ENCODE measurements around the gene TEP1. TPM values are rescaled to one million over a fixed set of nuclear protein-coding genes. Genes with fewer than 3 reads are reported as not detected.

Gene TEP1
- total RNA-seq, 4 donors from 2014 or later: 72.2 to 216 (median 79.9) TPM

DNA sequence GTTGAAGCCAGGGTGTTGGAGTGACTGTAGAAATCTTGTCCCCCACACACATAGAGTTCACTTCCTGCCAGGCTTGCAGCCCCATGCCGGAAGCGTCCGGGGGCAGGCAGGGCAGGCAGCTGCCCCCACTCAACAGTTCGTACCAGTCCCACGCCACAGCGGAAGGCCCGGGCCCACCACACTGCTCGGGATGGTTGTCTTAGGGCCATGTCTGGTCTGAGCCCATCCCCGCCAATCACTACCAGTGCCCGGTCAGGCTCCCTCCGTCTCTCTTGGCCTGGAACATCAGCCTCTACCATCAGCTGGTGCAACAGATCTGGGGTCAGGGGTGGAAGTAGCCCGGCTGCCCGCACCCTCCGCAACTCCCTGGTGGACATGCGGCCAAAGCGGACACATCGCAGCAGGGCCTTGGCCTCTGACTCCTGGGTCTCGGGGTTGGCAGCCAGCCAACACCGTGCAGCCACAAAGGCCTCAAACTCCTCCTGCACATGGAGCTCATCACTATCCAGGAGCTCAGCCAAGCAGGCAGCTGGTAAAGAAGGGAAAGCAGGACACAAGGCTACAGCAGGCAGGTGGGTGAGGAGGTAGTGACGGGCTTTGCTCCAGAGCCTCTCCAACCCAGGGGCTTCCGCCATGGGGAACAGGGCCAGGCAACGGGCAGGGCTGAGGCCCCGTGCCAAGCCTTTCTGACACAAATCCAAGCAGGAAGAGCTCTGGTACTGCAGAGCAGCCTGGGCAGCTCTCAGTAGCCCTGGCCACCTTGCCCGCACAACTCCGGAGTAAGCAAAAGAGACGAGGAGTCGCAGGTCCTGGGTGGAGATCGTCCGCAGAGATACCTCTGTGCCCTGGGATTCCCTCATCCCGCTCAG is 16.7 kb upstream of the TEP1 start:
- TF ChIP-seq EP300 (IDR thresholded peaks at IDR 0.05; ENCODE audit: low read depth): no peak
- no peak for TF ChIP-seq POLR2AphosphoS5 (IDR thresholded peaks at IDR 0.05)
- TF ChIP-seq POLR2A (IDR thresholded peaks at IDR 0.05): no peak
- TF ChIP-seq, protein P1, sequence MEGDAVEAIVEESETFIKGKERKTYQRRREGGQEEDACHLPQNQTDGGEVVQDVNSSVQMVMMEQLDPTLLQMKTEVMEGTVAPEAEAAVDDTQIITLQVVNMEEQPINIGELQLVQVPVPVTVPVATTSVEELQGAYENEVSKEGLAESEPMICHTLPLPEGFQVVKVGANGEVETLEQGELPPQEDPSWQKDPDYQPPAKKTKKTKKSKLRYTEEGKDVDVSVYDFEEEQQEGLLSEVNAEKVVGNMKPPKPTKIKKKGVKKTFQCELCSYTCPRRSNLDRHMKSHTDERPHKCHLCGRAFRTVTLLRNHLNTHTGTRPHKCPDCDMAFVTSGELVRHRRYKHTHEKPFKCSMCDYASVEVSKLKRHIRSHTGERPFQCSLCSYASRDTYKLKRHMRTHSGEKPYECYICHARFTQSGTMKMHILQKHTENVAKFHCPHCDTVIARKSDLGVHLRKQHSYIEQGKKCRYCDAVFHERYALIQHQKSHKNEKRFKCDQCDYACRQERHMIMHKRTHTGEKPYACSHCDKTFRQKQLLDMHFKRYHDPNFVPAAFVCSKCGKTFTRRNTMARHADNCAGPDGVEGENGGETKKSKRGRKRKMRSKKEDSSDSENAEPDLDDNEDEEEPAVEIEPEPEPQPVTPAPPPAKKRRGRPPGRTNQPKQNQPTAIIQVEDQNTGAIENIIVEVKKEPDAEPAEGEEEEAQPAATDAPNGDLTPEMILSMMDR (IDR thresholded peaks at IDR 0.05): no peak
- peak; percentile 60 for DNase-seq
- H3K27ac ChIP-seq: no peak overlapping the region
- in situ Hi-C loops (cut with MboI; ENCODE audit: low pct_ligation_motif_present in 1 of 4, low pct_unique_long_range_greater_than_20kb in 1 of 4, low sequenced_read_pairs in 3 of 4): no loop called here
- intact Hi-C loops (cut with DNase I; ENCODE audit: low total_unique reads): no loop called here
- H3K27me3 ChIP-seq: no peaks in the 10 kb centered on the region
- peaks cover 4 to 28% (median 12%) of the 10 kb centered on the region in 4 donors for H3K4me1 ChIP-seq
- no peak overlapping the region for H3K4me3 ChIP-seq
- no peaks in the 10 kb centered on the region for H3K36me3 ChIP-seq
- WGBS, 2 donors (ENCODE audit: low coverage in 1 of 2): 33 to 70% methylated on average over 1 to 26 of the region's 30 CpGs
- no peaks in the 10 kb centered on the region for H3K9me3 ChIP-seq

DNA sequence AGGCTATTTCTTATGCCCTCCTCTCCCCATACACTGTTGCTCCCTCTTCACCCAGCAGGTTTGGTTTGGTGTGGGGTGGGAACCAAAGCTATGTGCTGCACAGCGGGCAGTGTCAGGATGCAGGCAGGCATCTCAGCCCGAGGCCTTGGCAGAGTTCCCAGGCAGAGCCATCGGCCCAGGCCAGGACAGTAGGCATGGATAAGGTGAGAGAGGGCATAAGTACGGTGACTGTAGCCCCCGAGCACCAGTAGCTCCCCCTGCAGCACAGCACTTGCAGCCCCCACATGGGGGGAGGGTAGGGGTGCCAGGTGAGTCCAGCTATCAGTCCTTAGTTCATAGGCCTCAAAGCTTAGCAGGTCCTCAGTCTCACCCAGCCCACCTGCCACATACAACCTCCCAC is 15.5 kb upstream of the TEP1 start:
- 50 to 58% methylated on average over 4 to 5 of the region's 5 CpGs for WGBS, 2 donors (ENCODE audit: low coverage in 1 of 2)
- in situ Hi-C loops (cut with MboI; ENCODE audit: low pct_ligation_motif_present in 1 of 4, low pct_unique_long_range_greater_than_20kb in 1 of 4, low sequenced_read_pairs in 3 of 4): no loop called here
- intact Hi-C loops (cut with DNase I; ENCODE audit: low total_unique reads): no loop called here

DNA sequence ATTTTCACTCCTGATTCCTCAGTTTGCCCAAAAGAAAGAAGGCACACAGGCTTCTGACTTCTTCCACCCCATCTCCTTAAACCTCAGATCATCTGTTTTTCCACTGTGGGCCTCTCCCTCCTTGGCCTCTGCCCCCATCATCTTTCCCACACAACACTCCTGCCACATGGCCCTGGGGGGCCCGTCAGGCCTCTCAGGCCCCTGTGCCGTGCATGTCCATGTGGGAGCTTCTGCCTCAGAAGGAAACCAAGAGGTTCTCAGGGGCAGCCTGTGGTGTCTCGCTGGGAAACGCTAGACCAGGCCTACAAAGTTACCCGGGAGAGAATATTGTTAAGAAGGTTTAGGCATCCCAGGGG is 14.7 kb upstream of the TEP1 start:
- no peak for DNase-seq
- H3K27me3 ChIP-seq: no peaks in the 10 kb centered on the region
- intact Hi-C loops (cut with DNase I; ENCODE audit: low total_unique reads) (no loop called here), in situ Hi-C loops (cut with MboI; ENCODE audit: low pct_ligation_motif_present in 1 of 4, low pct_unique_long_range_greater_than_20kb in 1 of 4, low sequenced_read_pairs in 3 of 4) (no loop called here)
- 81 to 85% methylated on average over 5 of the region's 5 CpGs for WGBS, 2 donors (ENCODE audit: low coverage in 1 of 2)
- no peaks in the 10 kb centered on the region for H3K36me3 ChIP-seq
- H3K4me1 ChIP-seq: peaks cover 4 to 28% (median 12%) of the 10 kb centered on the region in 4 donors
- no peaks in the 10 kb centered on the region for H3K9me3 ChIP-seq
- TF ChIP-seq POLR2AphosphoS5 (IDR thresholded peaks at IDR 0.05): no peak
- peak overlapping the region in 3 of 4 donors; percentile 62 to 66 (median 65) for H3K27ac ChIP-seq
- peak overlapping the region in 1 of 4 donors; percentile 10 for H3K4me3 ChIP-seq

More for the DNA sequence above, 15.5 kb upstream of the TEP1 start:
- Histone ChIP-seq H3K27ac (no peak overlapping the region), H3K4me3 (no peak overlapping the region), H3K9me3 (no peaks in the 10 kb centered on the region), H3K27me3 (no peaks in the 10 kb centered on the region), H3K4me1 (peaks cover 4 to 28% (median 12%) of the 10 kb centered on the region in 4 donors), H3K36me3 (no peaks in the 10 kb centered on the region)
- no peak for DNase-seq
- TF ChIP-seq EP300 (IDR thresholded peaks at IDR 0.05; ENCODE audit: low read depth) (no peak), POLR2A (IDR thresholded peaks at IDR 0.05) (no peak)

DNA sequence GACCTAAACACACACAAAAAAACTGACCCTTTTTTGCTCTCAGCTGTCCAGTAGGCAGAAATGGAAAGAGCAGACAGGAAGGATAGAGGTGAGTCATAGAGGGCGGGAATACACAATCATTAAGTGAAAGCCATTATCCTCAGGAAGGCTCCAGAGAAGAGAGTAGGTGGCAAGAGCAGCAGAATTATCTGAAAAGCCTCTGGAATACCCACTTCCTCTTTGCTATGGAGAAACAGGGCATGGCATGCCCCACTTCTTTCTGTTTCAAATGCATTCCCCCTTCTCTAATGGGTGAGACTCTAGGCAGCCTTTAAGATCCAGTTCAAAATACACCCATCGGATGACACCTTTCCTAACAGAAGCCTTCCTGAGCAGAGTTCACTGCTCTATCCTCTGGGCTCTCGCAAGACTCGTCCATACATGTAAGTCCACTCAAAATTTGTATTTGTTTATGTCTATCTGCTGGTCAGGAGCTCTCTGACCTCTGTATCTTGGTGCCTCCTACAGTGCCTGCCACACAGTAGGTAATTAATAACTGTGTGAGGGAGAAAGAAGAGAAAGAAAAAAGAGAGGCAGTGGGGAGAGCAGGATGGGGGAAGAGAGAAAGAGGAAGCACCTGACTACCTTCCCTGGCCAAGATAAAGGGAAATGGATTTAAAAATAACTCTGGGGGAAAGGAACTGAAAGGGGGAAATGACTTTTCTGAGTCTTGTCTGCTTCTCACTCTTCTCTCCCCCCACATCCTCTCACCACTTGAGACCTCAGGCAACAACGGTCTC is 14.1 kb upstream of the TEP1 start:
- in situ Hi-C loops (cut with MboI; ENCODE audit: low pct_ligation_motif_present in 1 of 4, low pct_unique_long_range_greater_than_20kb in 1 of 4, low sequenced_read_pairs in 3 of 4): no loop called here
- H3K9me3 ChIP-seq: no peaks in the 10 kb centered on the region
- WGBS, 2 donors (ENCODE audit: low coverage in 1 of 2): 53 to 71% methylated on average over 4 to 5 of the region's 5 CpGs
- H3K27me3 ChIP-seq: no peaks in the 10 kb centered on the region
- intact Hi-C loops (cut with DNase I; ENCODE audit: low total_unique reads): no loop called here
- DNase-seq: no peak
- peaks cover 4 to 28% (median 12%) of the 10 kb centered on the region in 4 donors for H3K4me1 ChIP-seq
- peak overlapping the region in 1 of 4 donors; percentile 10 for H3K4me3 ChIP-seq
- H3K36me3 ChIP-seq: no peaks in the 10 kb centered on the region
- H3K27ac ChIP-seq: peak overlapping the region; percentile 58 to 66 (median 64)
- TF ChIP-seq POLR2AphosphoS5 (IDR thresholded peaks at IDR 0.05) (peak in 1 of 3 donors; percentile 7), POLR2A (IDR thresholded peaks at IDR 0.05) (no peak)
- TF ChIP-seq, protein P1 (IDR thresholded peaks at IDR 0.05): no peak

DNA sequence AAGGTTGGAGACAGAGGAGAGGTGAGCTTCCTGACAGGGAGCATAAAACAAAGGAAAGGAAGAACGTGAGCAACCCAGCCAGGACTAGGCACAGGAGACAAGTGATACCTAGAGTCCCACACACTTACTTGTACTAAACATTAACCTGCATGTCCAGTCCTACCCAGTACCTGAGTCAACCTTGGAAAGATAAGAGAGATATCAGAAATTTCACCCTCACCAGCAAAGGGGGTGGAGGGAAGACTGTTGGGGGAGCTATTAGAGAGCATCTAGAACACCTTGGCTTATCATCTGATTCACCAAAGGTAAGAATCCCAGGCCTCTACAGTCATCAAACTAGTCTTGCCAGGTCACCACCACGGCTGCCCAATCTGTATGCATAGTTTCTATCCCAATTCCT is 11.6 kb upstream of the TEP1 start:
- no peak overlapping the region for H3K4me3 ChIP-seq
- no peak for TF ChIP-seq POLR2AphosphoS5 (IDR thresholded peaks at IDR 0.05)
- TF ChIP-seq, protein P1 (IDR thresholded peaks at IDR 0.05): no peak
- no peak for TF ChIP-seq POLR2A (IDR thresholded peaks at IDR 0.05)
- TF ChIP-seq EP300 (IDR thresholded peaks at IDR 0.05; ENCODE audit: low read depth): no peak
- H3K27me3 ChIP-seq: no peaks in the 10 kb centered on the region
- intact Hi-C loops (cut with DNase I; ENCODE audit: low total_unique reads): no loop called here
- WGBS, 2 donors (ENCODE audit: low coverage in 1 of 2): 0 to 42% methylated on average over 1 to 2 of the region's 2 CpGs
- in situ Hi-C loops (cut with MboI; ENCODE audit: low pct_ligation_motif_present in 1 of 4, low pct_unique_long_range_greater_than_20kb in 1 of 4, low sequenced_read_pairs in 3 of 4): loop anchor here in 1 of 4 donors (25.0 kb wide), 1 partner anchor 187 kb away; no protein-coding TSS in a partner anchor
- no peak overlapping the region for H3K27ac ChIP-seq
- no peaks in the 10 kb centered on the region for H3K9me3 ChIP-seq
- H3K4me1 ChIP-seq: peaks cover 0 to 33% (median 13%) of the 10 kb centered on the region in 4 donors
- no peak for DNase-seq
- H3K36me3 ChIP-seq: no peaks in the 10 kb centered on the region

Measured in transverse colon (tissue), 4 donors.